HL-60 (cell line): Measurements from ENCODE around the gene CTTNBP2NL.
"Not testable (repeated sequence)": the region's sequence is repeated elsewhere in the genome, so short reads cannot be mapped to it uniquely, and the experiment has no call there.

Experiments used
- DNase-seq, 2 experiments: peaks; one replicate each; pipeline ENCODE4 v3.0.0-alpha.2; 2010 to 2020; ENCODE audit warnings: low read depth in 1 of 2, low spot score in 1 of 2
- H3K27ac ChIP-seq: fragments of 250-450 bp; sonication (Bioruptor Pico); replicated peaks from 2 replicates; pipeline ENCODE4 v1.5.1; 2020; ENCODE audit warnings: mild to moderate bottlenecking, moderate library complexity
- H3K27me3 ChIP-seq: fragments of 250-450 bp; sonication (Bioruptor Pico); 2 replicates; pipeline ENCODE4 v1.5.1; 2021; ENCODE audit warnings: mild to moderate bottlenecking, moderate library complexity; ENCODE audit not compliant: insufficient read depth, poor library complexity, severe bottlenecking
- H3K4me3 ChIP-seq: replicated peaks from 2 replicates; pipeline ENCODE4 v1.5.1; 2011; ENCODE audit warnings: mild to moderate bottlenecking, control low read depth, low read length; ENCODE audit not compliant: insufficient read depth
- CTCF ChIP-seq: IDR thresholded peaks from one replicate; pipeline ENCODE4 v1.5.1; 2011; ENCODE audit warnings: low read length, control low read depth, inconsistent platforms; ENCODE audit not compliant: insufficient read depth
- GABPA ChIP-seq: IDR thresholded peaks from 2 replicates; pipeline ENCODE4 v1.6.1; 2012; ENCODE audit warnings: low read depth
- POLR2AphosphoS5 ChIP-seq: IDR thresholded peaks from 2 replicates; pipeline ENCODE4 v1.6.1; 2012; ENCODE audit warnings: low read depth
- REST ChIP-seq: IDR thresholded peaks from 2 replicates; pipeline ENCODE4 v1.6.1; 2012; ENCODE audit warnings: low read depth; ENCODE audit not compliant: insufficient replicate concordance
- SPI1 ChIP-seq: IDR thresholded peaks from 2 replicates; pipeline ENCODE4 v1.6.1; 2012; ENCODE audit warnings: low read depth, mild to moderate bottlenecking, borderline replicate concordance

CTTNBP2NL gene

GRCh38 chr1:112396653-112397471 lies 848 bp downstream of the CTTNBP2NL start:
- Histone ChIP-seq H3K27ac (no peak overlapping the region), H3K27me3 (peaks cover 13% of the 10 kb centered on the region), H3K4me3 (peak overlapping the region; percentile 100)
- DNase-seq = no peak
- TF ChIP-seq POLR2AphosphoS5 (no peak), REST (no peak), GABPA (no peak), CTCF (no peak), SPI1 (no peak)

GRCh38 chr1:112397841-112398240 lies 1.8 kb downstream of the CTTNBP2NL start:
- no peak overlapping the region for H3K27ac ChIP-seq
- peaks cover 13% of the 10 kb centered on the region for H3K27me3 ChIP-seq
- no peak overlapping the region for H3K4me3 ChIP-seq
- no peak for DNase-seq
- TF ChIP-seq SPI1 = no peak
- TF ChIP-seq REST = no peak
- TF ChIP-seq POLR2AphosphoS5 = no peak

- DNase-seq = no peak
- Histone ChIP-seq H3K27ac (no peak overlapping the region), H3K27me3 (peaks cover 13% of the 10 kb centered on the region), H3K4me3 (no peak overlapping the region)
- no peak for TF ChIP-seq CTCF
Observed at GRCh38 chr1:112399456-112399855, 3.4 kb downstream of the CTTNBP2NL start.

- peaks cover 13% of the 10 kb centered on the region for H3K27me3 ChIP-seq
- H3K4me3 ChIP-seq, DNase-seq, H3K27ac ChIP-seq: not testable (repeated sequence)
Observed at GRCh38 chr1:112400706-112401105, 4.7 kb downstream of the CTTNBP2NL start.
